HEK293 (cell line): ENCODE data around the gene XPO1.
A peak's percentile ranks its signal among the peaks of the same experiment; 100 is the strongest.

Experiments
- CTCF ChIA-PET: fragments of 350-600 bp; formaldehyde crosslinking; extraction: SDS; loops from one replicate; lab custom pipeline; 2021; ENCODE audit warnings: antibody characterized with exemption; lab: Yijun Ruan, JAX
- POLR2A ChIA-PET: fragments of 300-600 bp; formaldehyde crosslinking; extraction: SDS; loops from one replicate; lab custom pipeline; 2020; ENCODE audit warnings: antibody characterized with exemption, inconsistent platforms; lab: Yijun Ruan, JAX
- H3K27ac ChIP-seq: fragments of 200-500 bp; sonication (Bioruptor generic); 2 replicates; pipeline ENCODE4 v1.5.1; 2014; ENCODE audit warnings: low read depth, low read length, control low read depth, inconsistent platforms; ENCODE audit errors: extremely low read depth
- H3K36me3 ChIP-seq, 2 experiments: fragments of 200-500 bp in 1 of 2; sonication (Bioruptor generic) in 1 of 2; 1 replicate in 1 of 2; 2 replicates in 1 of 2; pipeline ENCODE4 v1.5.1; 2014 to 2017; ENCODE audit warnings: inconsistent platforms in 2 of 2, low read length in 2 of 2; ENCODE audit not compliant: control insufficient read depth in 2 of 2, insufficient read depth in 1 of 2
- H3K4me1 ChIP-seq: fragments of 200-500 bp; sonication (Bioruptor generic); 2 replicates; pipeline ENCODE4 v1.5.1; 2014; ENCODE audit warnings: mild to moderate bottlenecking, low read length, inconsistent platforms; ENCODE audit not compliant: control insufficient read depth, insufficient read depth
- H3K4me3 ChIP-seq: 2 replicates; pipeline ENCODE4 v1.5.1; 2011; ENCODE audit warnings: low read depth, mild to moderate bottlenecking, control low read depth, low read length, moderate library complexity
- H3K9me3 ChIP-seq: fragments of 200-500 bp; sonication (Bioruptor generic); 2 replicates; pipeline ENCODE4 v1.5.1; 2014; ENCODE audit warnings: low read depth, low read length, inconsistent platforms; ENCODE audit not compliant: control insufficient read depth, insufficient read depth
- CTCF ChIP-seq: fragments of 450-650 bp; formaldehyde crosslinking; IDR thresholded peaks from 2 replicates; pipeline ENCODE4 v1.5.1; 2016; ENCODE audit warnings: missing biosample characterization, missing genetic modification characterization
- KLF8 ChIP-seq: fragments of 450-650 bp; formaldehyde crosslinking; IDR thresholded peaks from 2 replicates; pipeline ENCODE4 v1.5.1; 2016; ENCODE audit warnings: missing biosample characterization, missing genetic modification characterization
- MZF1 ChIP-seq: fragments of 450-650 bp; formaldehyde crosslinking; IDR thresholded peaks from 2 replicates; pipeline ENCODE4 v1.5.1; 2017; ENCODE audit warnings: missing biosample characterization, missing genetic modification characterization, borderline replicate concordance
- PBX3 ChIP-seq: sonication (generic); formaldehyde crosslinking; IDR thresholded peaks from 2 replicates; pipeline ENCODE4 v1.8.1; 2022; ENCODE audit warnings: mild to moderate bottlenecking, moderate library complexity, missing genetic modification reagents
- PRDM10 ChIP-seq: fragments of 450-650 bp; formaldehyde crosslinking; IDR thresholded peaks from 2 replicates; pipeline ENCODE4 v1.5.1; 2016; ENCODE audit warnings: missing biosample characterization, missing genetic modification characterization
- SP2 ChIP-seq: fragments of 450-650 bp; formaldehyde crosslinking; IDR thresholded peaks from 2 replicates; pipeline ENCODE4 v1.5.1; 2016; ENCODE audit warnings: missing biosample characterization, missing genetic modification characterization
- TCF7L2 ChIP-seq: IDR thresholded peaks from 2 replicates; pipeline ENCODE4 v1.6.1; 2011; ENCODE audit warnings: low read depth, mild to moderate bottlenecking, inconsistent platforms, low read length, moderate library complexity, borderline replicate concordance
- ZNF140 ChIP-seq: fragments of 450-650 bp; formaldehyde crosslinking; IDR thresholded peaks from 2 replicates; pipeline ENCODE4 v1.5.1; 2016; ENCODE audit warnings: missing biosample characterization, missing genetic modification characterization
- ZNF175 ChIP-seq: fragments of 450-650 bp; formaldehyde crosslinking; IDR thresholded peaks from 2 replicates; pipeline ENCODE4 v1.5.1; 2016; ENCODE audit warnings: missing biosample characterization, missing genetic modification characterization
- ZNF184 ChIP-seq: fragments of 450-650 bp; IDR thresholded peaks from 2 replicates; pipeline ENCODE4 v1.5.1; 2018; ENCODE audit warnings: missing biosample characterization, mild to moderate bottlenecking, missing genetic modification characterization
- ZNF2 ChIP-seq: fragments of 450-650 bp; formaldehyde crosslinking; IDR thresholded peaks from 2 replicates; pipeline ENCODE4 v1.5.1; 2016; ENCODE audit warnings: missing biosample characterization, missing genetic modification characterization
- ZNF202 ChIP-seq: fragments of 450-650 bp; formaldehyde crosslinking; IDR thresholded peaks from 2 replicates; pipeline ENCODE4 v1.5.1; 2016; ENCODE audit warnings: missing biosample characterization, missing genetic modification characterization, borderline replicate concordance
- ZNF239 ChIP-seq: fragments of 450-650 bp; formaldehyde crosslinking; IDR thresholded peaks from 2 replicates; pipeline ENCODE4 v1.5.1; 2016; ENCODE audit warnings: missing biosample characterization, missing genetic modification characterization
- ZNF26 ChIP-seq: fragments of 450-650 bp; formaldehyde crosslinking; IDR thresholded peaks from 2 replicates; pipeline ENCODE4 v1.5.1; 2016; ENCODE audit warnings: missing biosample characterization, missing genetic modification characterization
- ZNF302 ChIP-seq: fragments of 450-650 bp; formaldehyde crosslinking; IDR thresholded peaks from 2 replicates; pipeline ENCODE4 v1.5.1; 2016; ENCODE audit warnings: missing biosample characterization, missing genetic modification characterization, low read depth
- ZNF391 ChIP-seq: fragments of 450-650 bp; formaldehyde crosslinking; IDR thresholded peaks from 2 replicates; pipeline ENCODE4 v1.5.1; 2016; ENCODE audit warnings: low read depth, missing biosample characterization, missing genetic modification characterization, borderline replicate concordance
- ZNF530 ChIP-seq: fragments of 450-650 bp; formaldehyde crosslinking; IDR thresholded peaks from 2 replicates; pipeline ENCODE4 v1.5.1; 2016; ENCODE audit warnings: low read depth, missing biosample characterization, missing genetic modification characterization
- ZNF660 ChIP-seq: fragments of 450-650 bp; IDR thresholded peaks from 2 replicates; pipeline ENCODE4 v1.5.1; 2018; ENCODE audit warnings: missing biosample characterization, mild to moderate bottlenecking, missing genetic modification characterization
- ZNF664 ChIP-seq: fragments of 450-650 bp; formaldehyde crosslinking; IDR thresholded peaks from 2 replicates; pipeline ENCODE4 v1.5.1; 2016; ENCODE audit warnings: missing biosample characterization, missing genetic modification characterization
- ZNF785 ChIP-seq: fragments of 450-650 bp; formaldehyde crosslinking; IDR thresholded peaks from 2 replicates; pipeline ENCODE4 v1.5.1; 2016; ENCODE audit warnings: missing biosample characterization, missing genetic modification characterization
- ZNF843 ChIP-seq: fragments of 450-650 bp; formaldehyde crosslinking; IDR thresholded peaks from 2 replicates; pipeline ENCODE4 v1.5.1; 2016; ENCODE audit warnings: missing biosample characterization, missing genetic modification characterization
- ZSCAN30 ChIP-seq: fragments of 450-650 bp; IDR thresholded peaks from 2 replicates; pipeline ENCODE4 v1.5.1; 2018; ENCODE audit warnings: missing biosample characterization, mild to moderate bottlenecking, missing genetic modification characterization, moderate library complexity

XPO1 gene

DNA sequence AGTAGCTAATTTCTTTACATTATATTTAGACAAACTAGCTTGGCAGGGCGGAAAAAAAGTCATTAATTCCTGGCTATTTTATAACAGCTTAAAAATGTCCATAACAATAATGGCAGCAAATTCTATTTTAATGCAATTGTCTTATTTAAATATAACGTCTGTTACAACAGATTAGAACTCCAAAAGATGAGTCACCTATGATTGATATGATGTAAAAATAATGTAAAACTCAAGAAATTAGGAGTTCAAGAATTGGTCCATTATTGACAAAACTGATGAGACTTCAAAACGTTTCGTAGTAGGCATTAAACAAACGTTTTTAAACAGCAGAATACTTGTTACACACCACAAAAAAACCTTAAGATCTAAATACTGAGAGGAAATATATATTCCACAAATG is 2.7 kb downstream of the XPO1 start:
- Histone ChIP-seq H3K4me3 (peak overlapping the region; percentile 88), H3K4me1 (peaks cover 20% of the 10 kb centered on the region), H3K27ac (no peak overlapping the region), H3K9me3 (no peaks in the 10 kb centered on the region), H3K36me3 (peaks cover 9 to 14% of the 10 kb centered on the region in 2 experiments)
- ChIA-PET POLR2A (no interaction called here), CTCF (interaction anchor here (0.6 to 1.3 kb wide), 3 partner anchors 16 to 123 kb away, joined by 4 read pairs; no protein-coding TSS in a partner anchor)
- no peak for TF ChIP-seq ZNF140 (tag by site-specific recombination)
- TF ChIP-seq ZNF843 (tag by site-specific recombination) = no peak
- TF ChIP-seq ZNF664 = no peak

- no peak overlapping the region for H3K27ac ChIP-seq
- ChIA-PET CTCF (interaction anchor here (1.3 kb wide), 2 partner anchors 15 to 124 kb away, joined by 4 read pairs; no protein-coding TSS in a partner anchor), POLR2A (interaction anchor here (0.6 kb wide), 2 partner anchors 117 to 440 kb away, joined by 3 read pairs; no protein-coding TSS in a partner anchor)
- H3K4me3 ChIP-seq = peak overlapping the region; percentile 88
- H3K9me3 ChIP-seq = no peaks in the 10 kb centered on the region
- peaks cover 9 to 14% of the 10 kb centered on the region in 2 experiments for H3K36me3 ChIP-seq
- H3K4me1 ChIP-seq = peaks cover 25% of the 10 kb centered on the region
- TF ChIP-seq ZNF391 (tag by site-specific recombination) = no peak
- TF ChIP-seq SP2 (tag by site-specific recombination) = no peak
- no peak for TF ChIP-seq CTCF (tag by site-specific recombination)
- TF ChIP-seq ZNF2 (tag by site-specific recombination) = no peak
- TF ChIP-seq MZF1 (tag by site-specific recombination) = no peak
- no peak for TF ChIP-seq ZNF660
- TF ChIP-seq ZNF175 = no peak
- no peak for TF ChIP-seq ZNF785 (tag by site-specific recombination)
- no peak for TF ChIP-seq PBX3 (CRISPR knock-in tag)
- TF ChIP-seq ZSCAN30 (tag by site-specific recombination) = no peak
- no peak for TF ChIP-seq PRDM10 (tag by site-specific recombination)
- TF ChIP-seq ZNF184 (tag by site-specific recombination) = no peak
- no peak for TF ChIP-seq ZNF530 (tag by site-specific recombination)
- no peak for TF ChIP-seq ZNF239
- TF ChIP-seq KLF8 (tag by site-specific recombination) = no peak
- no peak for TF ChIP-seq ZNF202 (tag by site-specific recombination)
- TF ChIP-seq ZNF302 = no peak
- no peak for TF ChIP-seq ZNF26 (tag by site-specific recombination)
- TF ChIP-seq TCF7L2 = no peak
These were observed 3.2 kb downstream of the XPO1 start for GRCh38 chr2:61534926-61535325.
